GM21381 (cell line): ENCODE measurements around the gene TMEM97.
"Not testable (repeated sequence)": the region's sequence is repeated elsewhere in the genome, so short reads cannot be mapped to it uniquely, and the experiment has no call there.

Experiments
- ATAC-seq: cut with Tn5 transposase; IDR thresholded peaks from one replicate; pipeline ENCODE4 v1.9.1; 2021; ENCODE audit warnings: mild to moderate bottlenecking, moderate library complexity; ENCODE audit not compliant: unreplicated experiment

TMEM97 gene

GRCh38 chr17:28318759-28319597 lies at the start of gene TMEM97:
Gene TMEM97 (plus strand): TSS chr17:28319200. CDS start chr17:28319240, 40 bp downstream.
- ATAC-seq: peak; percentile 94

- no peak for ATAC-seq
Measured at GRCh38 chr17:28270055-28270454, 48.9 kb upstream of the TMEM97 start.

- no peak for ATAC-seq
Measured at GRCh38 chr17:28270926-28271325, 48.1 kb upstream of the TMEM97 start.

GRCh38 chr17:28271431-28271830 lies 47.6 kb upstream of the TMEM97 start:
- ATAC-seq: no peak

- no peak for ATAC-seq
Measured at GRCh38 chr17:28272166-28272565, 46.8 kb upstream of the TMEM97 start.

GRCh38 chr17:28273341-28273740 lies 45.7 kb upstream of the TMEM97 start:
- not testable (repeated sequence) for ATAC-seq

GRCh38 chr17:28274591-28275265 lies 44.3 kb upstream of the TMEM97 start:
- no peak for ATAC-seq

GRCh38 chr17:28276011-28276410 lies 43.0 kb upstream of the TMEM97 start:
- no peak for ATAC-seq

GRCh38 chr17:28279411-28279810 lies 39.6 kb upstream of the TMEM97 start:
- ATAC-seq: no peak

GRCh38 chr17:28280826-28281225 lies 38.2 kb upstream of the TMEM97 start:
- no peak for ATAC-seq

GRCh38 chr17:28282596-28282995 lies 36.4 kb upstream of the TMEM97 start:
- no peak for ATAC-seq

- ATAC-seq: no peak
Measured at GRCh38 chr17:28285965-28286364, 33.0 kb upstream of the TMEM97 start.

GRCh38 chr17:28290703-28291102 lies 28.3 kb upstream of the TMEM97 start:
- no peak for ATAC-seq

GRCh38 chr17:28291780-28292330 lies 27.1 kb upstream of the TMEM97 start:
- ATAC-seq: no peak

- not testable (repeated sequence) for ATAC-seq
Measured at GRCh38 chr17:28292878-28293277, 26.1 kb upstream of the TMEM97 start.

GRCh38 chr17:28293994-28294393 lies 25.0 kb upstream of the TMEM97 start:
- no peak for ATAC-seq

- ATAC-seq: no peak
Measured at GRCh38 chr17:28295677-28296578, 23.1 kb upstream of the TMEM97 start.

GRCh38 chr17:28298449-28298848 lies 20.6 kb upstream of the TMEM97 start:
- ATAC-seq: no peak

GRCh38 chr17:28306954-28307401 lies 12.0 kb upstream of the TMEM97 start:
- ATAC-seq: no peak

GRCh38 chr17:28313841-28314240 lies 5.2 kb upstream of the TMEM97 start:
- ATAC-seq: no peak
